Esophagus muscularis mucosa (tissue), 4 donors: ENCODE results near the gene DOCK6.

ENCODE experiments used
- CTCF ChIP-seq, 3 experiments: fragments of 200-600 bp in 2 of 3; fragments of 450-650 bp in 1 of 3; sonication (generic) in 2 of 3; IDR thresholded peaks; one replicate each; pipeline ENCODE4 v1.5.1; 2017 to 2019; ENCODE audit warnings: antibody characterized with exemption in 3 of 3, mild to moderate bottlenecking in 2 of 3, moderate library complexity in 1 of 3
- EP300 ChIP-seq: sonication (generic); formaldehyde crosslinking; IDR thresholded peaks from one replicate; pipeline ENCODE4 v1.6.1; 2017; ENCODE audit warnings: antibody characterized with exemption
- POLR2A ChIP-seq: fragments of 450-650 bp; IDR thresholded peaks from one replicate; pipeline ENCODE4 v1.6.1; 2017; ENCODE audit warnings: antibody characterized with exemption, moderate library complexity, mild to moderate bottlenecking, low read depth

GRCh38 chr19:11151181-11151580, 111.1 kb downstream of the DOCK6 start:
- no peak for TF ChIP-seq CTCF (IDR thresholded peaks at IDR 0.05)
- TF ChIP-seq POLR2A, result no peak
- no peak for TF ChIP-seq EP300
